H1 (cell line): Measurements from ENCODE around the gene PRKCI. TPM values are rescaled to one million over a fixed set of nuclear protein-coding genes. Genes with fewer than 3 reads are reported as not detected.

ENCODE experiments used
- CTCF ChIA-PET: fragments of 300-600 bp; sonication (Branson Sonifier 250); formaldehyde crosslinking; loops from one replicate; lab custom pipeline; 2021; ENCODE audit not compliant: partially characterized antibody; lab: Charles Lee
- POLR2A ChIA-PET: fragments of 300-600 bp; sonication (Branson Sonifier 250); formaldehyde crosslinking; loops from one replicate; lab custom pipeline; 2021; ENCODE audit warnings: inconsistent platforms; ENCODE audit not compliant: partially characterized antibody; lab: Charles Lee
- DNase-seq, 2 experiments: peaks; one replicate each; pipeline versions ENCODE4 v3.0.0 to v3.0.0-alpha.2; 2010 to 2022; ENCODE audit warnings: low spot score in 2 of 2, low read depth in 1 of 2, mixed read lengths in 1 of 2
- FAIRE-seq: peaks from 2 replicates; lab custom pipeline; 2011; peaks lifted over from hg19 to GRCh38; lab: Jason Lieb, UNC
- H2AFZ ChIP-seq: 2 replicates; pipeline ENCODE4 v1.8.1; 2012; ENCODE audit warnings: low read length, inconsistent platforms
- H2AK5ac ChIP-seq: 2 replicates; pipeline ENCODE4 v1.6.1; 2013; ENCODE audit warnings: low read depth, low read length
- H2BK120ac ChIP-seq: replicated peaks from 2 replicates; pipeline ENCODE3; 2013; ENCODE audit warnings: low read depth, low read length, inconsistent platforms
- H2BK12ac ChIP-seq: 2 replicates; pipeline ENCODE4 v1.6.1; 2013; ENCODE audit warnings: low read depth, low read length
- H2BK15ac ChIP-seq: 2 replicates; pipeline ENCODE4 v1.6.1; 2013; ENCODE audit warnings: low read length
- H2BK20ac ChIP-seq: 2 replicates; pipeline ENCODE4 v1.6.1; 2013; ENCODE audit warnings: low read length
- H2BK5ac ChIP-seq: 2 replicates; pipeline ENCODE4 v1.6.1; 2013; ENCODE audit warnings: low read depth, low read length
- H3K14ac ChIP-seq: 2 replicates; pipeline ENCODE4 v1.6.1; 2013; ENCODE audit warnings: inconsistent platforms; ENCODE audit not compliant: insufficient read length
- H3K18ac ChIP-seq: 2 replicates; pipeline ENCODE4 v1.6.1; 2013; ENCODE audit warnings: low read length; ENCODE audit errors: extremely low read depth
- H3K23ac ChIP-seq: 2 replicates; pipeline ENCODE4 v1.6.1; 2013; ENCODE audit warnings: inconsistent platforms; ENCODE audit not compliant: insufficient read length
- H3K23me2 ChIP-seq: 2 replicates; pipeline ENCODE4 v1.6.1; 2013; ENCODE audit warnings: low read depth, low read length
- H3K27ac ChIP-seq: 2 replicates; pipeline ENCODE4 v1.6.1; 2011; ENCODE audit warnings: low read depth, low read length, inconsistent platforms
- H3K27me3 ChIP-seq, 4 experiments: replicated peaks in 1 of 4; 1 replicate in 1 of 4; 2 replicates in 3 of 4; pipeline versions ENCODE4 v1.6.1 to v1.8.1; 2011 to 2013; ENCODE audit warnings: low read length in 3 of 4, mild to moderate bottlenecking in 3 of 4, inconsistent platforms in 2 of 4, mixed read lengths in 2 of 4, moderate library complexity in 1 of 4; ENCODE audit not compliant: control insufficient read depth in 3 of 4, insufficient read depth in 3 of 4; ENCODE audit errors: extremely low read depth in 1 of 4
- H3K36me3 ChIP-seq, 4 experiments: 2 replicates each; pipeline versions ENCODE4 v1.6.1 to v1.8.1; 2011 to 2013; ENCODE audit warnings: mild to moderate bottlenecking in 4 of 4, low read length in 3 of 4, moderate library complexity in 2 of 4, control low read depth in 1 of 4, inconsistent platforms in 1 of 4; ENCODE audit not compliant: insufficient read depth in 4 of 4, control insufficient read depth in 2 of 4
- H3K4ac ChIP-seq: replicated peaks from 2 replicates; pipeline ENCODE3; 2013; ENCODE audit warnings: low read length, low read depth, mixed read lengths, inconsistent platforms; ENCODE audit not compliant: insufficient read length
- H3K4me1 ChIP-seq, 4 experiments: replicated peaks in 1 of 4; 1 replicate in 1 of 4; 2 replicates in 3 of 4; pipeline versions ENCODE4 v1.6.1 to v1.8.1; 2011 to 2013; ENCODE audit warnings: low read length in 3 of 4, inconsistent platforms in 2 of 4, mixed read lengths in 1 of 4; ENCODE audit not compliant: insufficient read depth in 4 of 4, control insufficient read depth in 3 of 4
- H3K4me2 ChIP-seq, 2 experiments: 2 replicates each; pipeline versions ENCODE4 v1.6.1 to v1.8.1; 2011 to 2013; ENCODE audit warnings: low read depth in 2 of 2, low read length in 2 of 2, control low read depth in 1 of 2, inconsistent platforms in 1 of 2, mild to moderate bottlenecking in 1 of 2; ENCODE audit not compliant: insufficient read depth in 1 of 2
- H3K4me3 ChIP-seq, 4 experiments: fragments of 200-600, 300-600 bp in 1 of 4; sonication (generic), shearing (Covaris generic), sonication (Bioruptor Twin) in 1 of 4; 2 replicates each; pipeline versions ENCODE4 v1.5.1 to v1.8.1; 2011 to 2016; ENCODE audit warnings: low read length in 4 of 4, low read depth in 3 of 4, control low read depth in 2 of 4, inconsistent platforms in 2 of 4, mild to moderate bottlenecking in 2 of 4, mixed read lengths in 1 of 4, moderate library complexity in 1 of 4; ENCODE audit not compliant: insufficient read depth in 2 of 4; ENCODE audit errors: extremely low read depth in 1 of 4
- H3K56ac ChIP-seq: replicated peaks from 2 replicates; pipeline ENCODE3; 2013; ENCODE audit warnings: low read depth, mild to moderate bottlenecking, mixed read lengths, low read length, inconsistent platforms; ENCODE audit not compliant: insufficient read length
- H3K79me1 ChIP-seq: 2 replicates; pipeline ENCODE4 v1.6.1; 2013; ENCODE audit warnings: low read depth, low read length, control low read depth
- H3K79me2 ChIP-seq, 2 experiments: 2 replicates each; pipeline versions ENCODE4 v1.6.1 to v1.8.1; 2012 to 2013; ENCODE audit warnings: low read length in 2 of 2, mild to moderate bottlenecking in 2 of 2, inconsistent platforms in 1 of 2; ENCODE audit not compliant: insufficient read depth in 2 of 2, control insufficient read depth in 1 of 2
- H3K9ac ChIP-seq, 4 experiments: replicated peaks in 1 of 4; 1 replicate in 1 of 4; 2 replicates in 3 of 4; pipeline versions ENCODE4 v1.6.1 to v1.8.1; 2011 to 2013; ENCODE audit warnings: low read depth in 3 of 4, low read length in 3 of 4, control low read depth in 2 of 4, mild to moderate bottlenecking in 2 of 4, moderate library complexity in 2 of 4, inconsistent platforms in 1 of 4; ENCODE audit errors: extremely low read depth in 1 of 4
- H3K9me3 ChIP-seq, 2 experiments: 2 replicates each; pipeline versions ENCODE4 v1.6.1 to v1.8.1; 2012 to 2013; ENCODE audit warnings: mild to moderate bottlenecking in 2 of 2, moderate library complexity in 2 of 2, control low read depth in 1 of 2, inconsistent platforms in 1 of 2, low read depth in 1 of 2, low read length in 1 of 2, mixed read lengths in 1 of 2; ENCODE audit not compliant: insufficient read depth in 2 of 2
- H4K20me1 ChIP-seq, 2 experiments: replicated peaks in 1 of 2; 2 replicates each; pipeline versions ENCODE3 to v1.8.1; 2011 to 2013; ENCODE audit warnings: inconsistent platforms in 2 of 2, low read length in 2 of 2, mild to moderate bottlenecking in 1 of 2; ENCODE audit not compliant: insufficient read depth in 2 of 2, control insufficient read depth in 1 of 2
- H4K5ac ChIP-seq: 2 replicates; pipeline ENCODE4 v1.6.1; 2013; ENCODE audit warnings: low read length, low read depth, mixed read lengths, inconsistent platforms; ENCODE audit not compliant: insufficient read length
- H4K8ac ChIP-seq: 2 replicates; pipeline ENCODE4 v1.8.0; 2013; ENCODE audit warnings: mild to moderate bottlenecking, moderate library complexity, low read length, inconsistent platforms; ENCODE audit not compliant: insufficient read depth; ENCODE audit errors: extremely low read depth
- H4K91ac ChIP-seq: replicated peaks from 2 replicates; pipeline ENCODE3; 2013; ENCODE audit warnings: low read length, mixed read lengths, inconsistent platforms; ENCODE audit not compliant: insufficient read length
- ASH2L ChIP-seq: fragments of 200-600, 300-600 bp; sonication (generic); IDR thresholded peaks from one replicate; pipeline ENCODE4 v1.7.1; 2017; ENCODE audit warnings: low read length
- BRCA1 ChIP-seq: IDR thresholded peaks from 2 replicates; pipeline ENCODE4 v1.6.1; 2012; ENCODE audit warnings: low read depth, low read length, improper control_type of control experiment
- CTBP2 ChIP-seq: IDR thresholded peaks from 2 replicates; pipeline ENCODE4 v1.7.0; 2011; ENCODE audit warnings: borderline replicate concordance, mild to moderate bottlenecking, moderate library complexity, mixed read lengths, low read length; ENCODE audit not compliant: insufficient read depth, insufficient read length
- FOSL1 ChIP-seq: IDR thresholded peaks from 2 replicates; pipeline ENCODE4 v1.6.1; 2011; ENCODE audit warnings: mild to moderate bottlenecking, low read depth, low read length, moderate library complexity; ENCODE audit not compliant: insufficient read depth
- GABPA ChIP-seq: IDR thresholded peaks from 2 replicates; pipeline ENCODE4 v1.6.1; 2011; ENCODE audit warnings: mild to moderate bottlenecking, low read length, moderate library complexity, borderline replicate concordance; ENCODE audit not compliant: insufficient read depth
- HDAC2 ChIP-seq, 2 experiments: fragments of 300-600 bp in 1 of 2; sonication (generic) in 1 of 2; IDR thresholded peaks; 2 replicates each; pipeline ENCODE4 v1.6.1; 2011 to 2012; ENCODE audit warnings: low read depth in 2 of 2, low read length in 2 of 2, mild to moderate bottlenecking in 2 of 2, moderate library complexity in 2 of 2, borderline replicate concordance in 1 of 2, inconsistent platforms in 1 of 2
- JUN ChIP-seq: IDR thresholded peaks from 2 replicates; pipeline ENCODE4 v1.6.1; 2011; ENCODE audit warnings: low read depth, mild to moderate bottlenecking, improper control_type of control experiment, low read length
- POLR2A ChIP-seq, 2 experiments: IDR thresholded peaks; 1 replicate in 1 of 2; 2 replicates in 1 of 2; pipeline ENCODE4 v1.6.1; 2011; ENCODE audit warnings: low read depth in 2 of 2, low read length in 2 of 2, mild to moderate bottlenecking in 2 of 2; ENCODE audit errors: control extremely low read depth in 1 of 2
- SAP30 ChIP-seq: fragments of 300-600 bp; sonication (generic); IDR thresholded peaks from 2 replicates; pipeline ENCODE4 v1.7.1; 2012; ENCODE audit warnings: low read length, moderate library complexity, mild to moderate bottlenecking, inconsistent platforms; ENCODE audit not compliant: insufficient read depth, insufficient replicate concordance
- SIRT6 ChIP-seq: IDR thresholded peaks from one replicate; pipeline ENCODE4 v1.7.1; 2012; ENCODE audit warnings: low read length, inconsistent platforms
- TAF7 ChIP-seq: optimal IDR thresholded peaks from 2 replicates; pipeline ENCODE3; 2011; ENCODE audit warnings: low read depth, mild to moderate bottlenecking, inconsistent platforms, low read length, moderate library complexity, borderline replicate concordance
- TBP ChIP-seq: IDR thresholded peaks from 2 replicates; pipeline ENCODE4 v1.6.1; 2011; ENCODE audit warnings: low read depth, low read length, improper control_type of control experiment
- TCF12 ChIP-seq: IDR thresholded peaks from 2 replicates; pipeline ENCODE4 v1.6.1; 2011; ENCODE audit warnings: low read depth, mild to moderate bottlenecking, low read length
- WGBS, 2 experiments: shearing (Covaris generic) in 1 of 2; methylation state at CpG; one replicate each; pipeline versions ENCODE4 v1.1.6 to v1.1.7; 2013 to 2015; ENCODE audit warnings: low lambda C conversion rate in 2 of 2, mixed read lengths in 2 of 2, inconsistent platforms in 1 of 2, low coverage in 1 of 2, missing lambda C conversion rate in 1 of 2; ENCODE audit not compliant: insufficient replicate concordance in 2 of 2, insufficient coverage in 1 of 2, insufficient read length in 1 of 2; ENCODE audit errors: extremely low coverage in 1 of 2, missing lambda C conversion rate in 1 of 2; 5-methylcytosine and 5-hydroxymethylcytosine counted together
- polyA plus RNA-seq, 7 experiments: library from polyadenylated mRNA; depleted of rRNA in 3 of 7; stranded (reverse) in 5 of 7; unstranded in 2 of 7; fragments of >200 nt in 5 of 7; fragments of 200-250 nt in 2 of 7; gene quantifications; 1 replicate in 5 of 7; 2 replicates in 1 of 7; 4 replicates in 1 of 7; pipeline versions ENCODE4 v1.2.1 to v1.2.3, GENCODE V29; 2011 to 2013; ENCODE audit warnings: missing spikeins in 2 of 7, mixed read lengths in 2 of 7
- total RNA-seq: library from RNA; stranded (reverse); fragmentation: NEBNext Ultra II Directional; extraction: Animal tissue kit (Norgen Biotek cat#: 25700); gene quantifications from 2 replicates; pipeline ENCODE4 v1.2.1, GENCODE V29; 2021

Gene PRKCI
- total and polyA plus RNA-seq, 2 of the 8 experiments (the other 6 are each of a cell fraction or from before 2014, with no cell fraction given) = 24.3 to 100.0 TPM

DNA sequence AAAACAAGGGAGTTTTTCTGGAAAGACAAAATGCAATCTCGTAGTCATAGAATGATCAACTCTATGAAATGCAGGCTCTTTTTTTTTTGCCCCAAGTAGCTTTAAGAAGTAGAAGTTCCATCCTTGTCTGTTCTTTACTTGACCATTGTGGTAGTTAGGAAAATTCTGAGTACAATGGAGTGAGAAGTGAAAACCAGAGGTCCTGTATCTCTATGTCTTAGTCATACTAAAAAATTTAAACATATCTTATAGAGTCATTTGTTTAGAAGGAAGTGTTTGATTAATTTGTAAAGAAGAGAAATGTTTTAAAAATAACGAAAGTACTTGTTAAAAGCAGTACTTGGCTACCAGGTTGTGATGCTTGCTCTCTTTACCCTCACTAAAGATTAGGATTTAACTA, 52.4 kb downstream of the PRKCI start:
- Histone ChIP-seq H4K91ac (no peak overlapping the region), H2AK5ac (no peak overlapping the region), H2BK20ac (no peak overlapping the region), H3K4me1 (no peaks in the 10 kb centered on the region), H3K23ac (no peak overlapping the region), H2BK120ac (no peak overlapping the region), H3K36me3 (peaks cover 2 to 61% (median 23%) of the 10 kb centered on the region in 4 experiments; a peak in 7 of 8 replicates), H3K9ac (no peak overlapping the region), H3K18ac (no peak overlapping the region), H3K4ac (no peak overlapping the region), H3K14ac (no peak overlapping the region), H3K4me3 (no peak overlapping the region), H2BK5ac (no peak overlapping the region), H4K5ac (no peak overlapping the region), H3K9me3 (no peaks in the 10 kb centered on the region), H2AFZ (no peak overlapping the region), H3K27ac (no peak overlapping the region), H3K23me2 (no peaks in the 10 kb centered on the region), H2BK12ac (no peak overlapping the region), H3K79me2 (no peaks in the 10 kb centered on the region), H3K79me1 (no peaks in the 10 kb centered on the region), H3K27me3 (no peaks in the 10 kb centered on the region), H3K4me2 (no peak overlapping the region), H3K56ac (no peak overlapping the region), H4K8ac (no peak overlapping the region), H4K20me1 (peaks cover 0 to 3% of the 10 kb centered on the region in 2 experiments), H2BK15ac (no peak overlapping the region)
- ChIA-PET CTCF (interaction anchor here (0.8 kb wide), 1 partner anchor 70 kb away, joined by 3 read pairs; no protein-coding TSS in a partner anchor), POLR2A (no interaction called here)
- no peak for DNase-seq
- TF ChIP-seq GABPA = no peak
- TF ChIP-seq FOSL1 = no peak
- no peak for TF ChIP-seq TBP
- no peak for TF ChIP-seq SIRT6
- TF ChIP-seq CTBP2 = no peak
- no peak for TF ChIP-seq ASH2L
- no peak for TF ChIP-seq JUN
- TF ChIP-seq SAP30 = no peak
- no peak for TF ChIP-seq POLR2A (IDR thresholded peaks at IDR 0.05; ENCODE audit: control extremely low read depth in 1 of 2, low read depth in 2 of 2, low read length in 2 of 2)
- TF ChIP-seq TAF7 = no peak
- TF ChIP-seq BRCA1 = no peak
- TF ChIP-seq TCF12 = no peak
- no peak for TF ChIP-seq HDAC2 (IDR thresholded peaks at IDR 0.05; ENCODE audit: borderline replicate concordance in 1 of 2, low read depth in 2 of 2, low read length in 2 of 2)
- 96 to 100% methylated on average over 1 to 2 of the region's 2 CpGs for WGBS, 2 experiments
- FAIRE-seq = no peak
